GM21825 (cell line): ENCODE results near the gene GRK3.
"Not testable (repeated sequence)": the region's sequence is repeated elsewhere in the genome, so short reads cannot be mapped to it uniquely, and the experiment has no call there.

ENCODE experiments used
- ATAC-seq: cut with Tn5 transposase; IDR thresholded peaks from one replicate; pipeline ENCODE4 v1.9.1; 2021; ENCODE audit warnings: mild to moderate bottlenecking, moderate library complexity; ENCODE audit not compliant: unreplicated experiment

Gene GRK3

DNA sequence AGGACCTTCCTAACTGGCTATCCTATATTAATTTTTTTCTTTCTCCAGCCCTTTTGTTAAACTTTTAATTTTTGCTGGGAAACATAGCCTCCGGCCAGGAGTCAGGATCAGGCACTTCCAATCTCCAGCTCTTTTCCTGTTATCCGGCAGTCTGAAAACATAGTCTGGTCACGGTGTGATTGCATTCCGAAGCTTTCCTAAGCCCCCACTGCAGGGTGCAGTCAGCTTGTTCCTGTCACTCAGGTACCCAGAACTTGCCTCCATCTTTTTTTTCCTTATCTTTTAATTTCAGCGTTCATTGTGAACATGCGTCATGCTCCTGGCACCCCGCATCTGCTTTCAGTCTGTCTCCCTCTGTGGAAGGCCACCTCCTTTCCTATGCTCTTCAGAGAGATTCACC is 59.4 kb downstream of the GRK3 start:
- ATAC-seq = no peak

DNA sequence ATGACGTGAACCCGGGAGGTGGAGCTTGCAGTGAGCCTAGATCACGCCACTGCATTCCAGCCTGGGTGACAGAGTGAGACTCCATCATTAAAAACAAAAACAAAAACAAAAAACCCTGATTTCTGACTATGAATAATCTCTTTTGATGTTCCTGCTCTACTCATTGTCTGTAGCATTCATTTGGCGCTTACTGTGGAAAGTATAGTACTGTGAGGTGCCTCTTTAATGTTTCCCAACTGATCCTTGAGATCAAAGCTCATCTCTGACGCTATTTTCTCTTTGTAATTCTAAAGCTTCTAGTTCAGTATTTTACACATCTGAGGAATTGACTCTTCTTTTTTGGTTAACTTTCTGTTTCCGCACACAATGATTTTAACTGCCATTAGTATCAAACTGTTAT is 60.0 kb downstream of the GRK3 start:
- no peak for ATAC-seq

DNA sequence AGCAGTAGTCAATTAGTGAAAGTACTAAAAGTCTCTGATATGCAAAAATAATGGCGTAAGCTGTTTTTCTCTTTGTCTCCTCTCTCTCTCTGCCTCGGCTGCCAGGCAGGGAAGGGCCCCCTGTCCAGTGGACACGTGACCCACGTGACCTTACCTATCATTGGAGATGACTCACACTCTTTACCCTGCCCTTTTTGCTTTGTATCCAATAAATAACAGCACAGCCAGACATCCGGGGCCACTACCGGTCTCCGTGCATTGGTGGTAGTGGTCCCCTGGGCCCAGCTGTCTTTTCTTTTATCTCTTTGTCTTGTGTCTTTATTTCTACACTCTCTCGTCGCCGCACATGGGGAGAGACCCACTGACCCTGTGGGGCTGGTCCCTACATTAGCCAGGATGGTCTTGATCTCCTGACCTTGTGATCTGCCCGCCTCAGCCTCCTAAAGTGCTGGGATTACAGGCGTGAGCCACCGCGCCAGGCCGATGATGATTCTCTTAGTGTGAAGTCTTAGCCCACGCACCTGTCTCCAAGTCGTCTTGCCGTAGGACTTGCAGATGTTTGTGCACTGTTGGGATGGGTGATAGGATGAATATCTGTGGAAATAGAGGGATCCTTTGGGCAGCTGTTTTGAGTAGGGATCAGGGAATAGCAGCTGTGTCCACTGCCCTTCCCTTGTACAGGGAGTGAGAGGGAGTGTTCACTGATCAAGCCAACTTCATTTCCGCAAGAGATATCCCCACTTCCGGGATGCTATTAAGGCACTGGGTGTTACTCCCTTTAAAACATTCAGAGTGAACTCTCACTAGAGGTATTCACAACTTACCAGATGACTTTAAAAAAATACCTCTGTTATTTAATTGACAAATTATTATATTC is 61.5 kb downstream of the GRK3 start:
- ATAC-seq = not testable (repeated sequence)

- no peak for ATAC-seq
Observed at GRCh38 chr22:25626624-25626990, 62.1 kb downstream of the GRK3 start.

DNA sequence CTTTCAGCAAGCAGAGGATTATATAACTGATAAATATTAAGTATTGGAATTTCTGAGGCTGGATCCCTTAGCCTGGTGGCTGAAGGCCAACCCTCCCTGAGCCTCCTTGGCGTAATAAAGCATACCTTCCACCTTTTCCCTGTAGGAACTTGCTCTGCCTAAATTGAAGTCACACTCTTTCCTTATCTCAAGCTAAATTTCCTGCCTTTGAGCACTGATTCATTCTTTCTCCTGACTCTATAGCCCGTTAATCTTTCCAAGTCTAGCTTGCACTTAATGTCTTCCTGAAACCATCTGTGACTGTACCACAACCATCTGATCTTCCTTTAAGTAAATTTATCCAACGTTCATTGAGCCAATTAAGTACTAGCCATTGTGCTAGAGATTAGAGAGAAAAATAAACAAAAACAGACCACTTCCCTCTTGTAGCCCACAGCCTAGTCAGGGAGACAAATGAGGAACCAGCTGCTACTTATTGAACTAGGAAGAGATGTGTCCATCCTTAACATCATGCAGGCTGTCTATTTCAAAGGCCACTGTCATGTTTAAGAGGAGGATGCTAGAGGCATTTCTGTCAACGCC is 62.9 kb downstream of the GRK3 start:
- no peak for ATAC-seq

DNA sequence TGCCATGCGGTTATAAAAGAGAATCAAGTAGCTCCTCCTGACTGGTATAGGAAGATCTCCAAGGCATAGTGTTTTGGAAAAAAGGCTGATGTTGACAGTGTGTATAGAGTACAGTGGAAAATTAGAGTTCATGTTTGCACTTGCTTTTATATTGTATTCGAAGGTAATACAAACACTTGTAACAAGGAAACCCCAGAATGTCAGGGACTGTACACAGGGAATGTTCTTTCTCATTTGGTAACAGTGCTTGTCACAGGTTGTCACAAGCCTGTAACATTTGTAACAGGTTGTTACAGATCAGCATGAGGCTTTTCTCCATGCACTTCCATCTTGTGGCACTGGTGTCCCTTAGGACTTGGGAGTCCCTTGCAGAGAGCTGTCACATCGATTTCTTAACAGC is 64.0 kb downstream of the GRK3 start:
- ATAC-seq = no peak

DNA sequence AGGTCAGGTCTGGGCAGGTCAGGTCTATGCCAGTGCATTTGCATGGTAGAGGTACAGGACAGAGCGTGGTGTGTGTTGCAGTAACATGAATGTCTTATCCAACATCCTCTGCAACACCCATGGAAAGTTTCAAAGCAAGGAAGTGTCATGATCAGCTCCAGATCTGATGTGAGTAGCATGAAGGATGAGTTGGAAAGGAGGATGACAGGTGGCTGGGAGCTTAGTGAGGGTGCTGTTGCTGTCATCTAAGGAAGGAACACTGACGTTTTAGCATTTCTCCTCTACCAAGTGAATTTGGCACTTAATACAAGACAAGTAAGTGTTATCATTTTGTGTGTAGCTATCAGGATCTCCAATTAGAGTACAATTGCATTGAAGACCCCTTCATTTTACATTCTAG is 65.1 kb downstream of the GRK3 start:
- no peak for ATAC-seq

DNA sequence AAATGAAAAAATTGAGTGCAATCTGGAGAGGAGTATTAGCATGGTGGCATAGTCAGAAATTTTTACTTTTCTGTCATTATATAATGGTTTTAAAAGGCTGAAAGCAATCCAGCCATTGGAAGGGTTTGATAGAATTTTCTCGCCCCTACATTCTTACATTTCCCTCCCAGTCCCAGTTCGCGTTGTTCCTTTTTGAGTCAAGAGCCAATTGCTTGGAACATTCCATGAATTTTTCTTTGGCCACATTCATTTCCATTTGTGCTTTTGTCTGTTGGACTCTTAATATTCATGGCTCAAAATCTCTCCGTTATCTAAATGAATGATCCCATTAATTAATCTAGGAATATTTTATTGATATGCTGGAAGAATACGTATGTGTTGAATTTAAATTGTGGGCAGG is 66.0 kb downstream of the GRK3 start:
- ATAC-seq = no peak

DNA sequence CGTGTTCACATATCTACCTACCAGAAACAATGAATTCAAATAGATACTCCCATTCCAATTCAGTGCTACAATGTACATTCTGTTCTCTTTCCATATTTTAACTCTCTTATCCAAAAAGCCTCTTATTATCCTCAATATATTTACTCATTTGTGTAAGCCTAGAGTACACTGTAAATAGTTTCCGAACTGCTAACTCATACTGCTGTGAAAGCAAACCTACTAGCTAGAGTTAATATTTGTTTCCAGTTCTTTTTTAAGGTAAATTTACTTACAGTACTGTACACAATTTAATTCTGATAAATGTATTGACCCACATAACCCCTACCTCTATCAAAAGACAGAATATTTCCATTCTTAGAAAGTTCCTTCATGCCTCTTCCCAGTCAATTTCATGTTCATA is 71.8 kb downstream of the GRK3 start:
- ATAC-seq = no peak

- ATAC-seq = no peak
Observed at GRCh38 chr22:25637032-25637431, 72.6 kb downstream of the GRK3 start.

GRCh38 chr22:25637672-25638071 is 73.2 kb downstream of the GRK3 start:
- ATAC-seq = no peak

GRCh38 chr22:25638638-25639037 is 74.2 kb downstream of the GRK3 start:
- ATAC-seq = no peak

GRCh38 chr22:25641650-25642049 is 77.2 kb downstream of the GRK3 start:
- ATAC-seq = no peak

- ATAC-seq = no peak
Observed at GRCh38 chr22:25643232-25644000, 78.9 kb downstream of the GRK3 start.

- no peak for ATAC-seq
Observed at GRCh38 chr22:25644122-25644521, 79.6 kb downstream of the GRK3 start.

DNA sequence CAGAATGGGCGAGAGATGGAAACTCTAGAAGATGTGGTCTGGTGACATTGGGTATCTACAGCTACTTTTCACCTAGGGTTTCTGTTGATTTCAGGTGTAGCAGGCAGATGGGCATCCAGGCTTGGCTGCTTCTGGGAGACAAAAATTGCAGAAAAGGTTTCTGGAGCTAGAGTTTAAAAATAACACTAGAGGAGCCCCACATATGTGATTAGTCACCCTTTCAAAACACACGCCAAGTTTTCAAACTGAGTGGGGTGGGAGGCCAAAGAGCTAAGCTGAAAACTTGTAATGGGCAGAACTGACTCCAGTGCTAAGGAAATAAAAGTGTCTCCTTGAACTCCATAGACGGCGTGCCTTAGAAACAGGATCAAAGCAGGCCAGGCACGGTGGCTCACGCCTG is 80.8 kb downstream of the GRK3 start:
- ATAC-seq = no peak

DNA sequence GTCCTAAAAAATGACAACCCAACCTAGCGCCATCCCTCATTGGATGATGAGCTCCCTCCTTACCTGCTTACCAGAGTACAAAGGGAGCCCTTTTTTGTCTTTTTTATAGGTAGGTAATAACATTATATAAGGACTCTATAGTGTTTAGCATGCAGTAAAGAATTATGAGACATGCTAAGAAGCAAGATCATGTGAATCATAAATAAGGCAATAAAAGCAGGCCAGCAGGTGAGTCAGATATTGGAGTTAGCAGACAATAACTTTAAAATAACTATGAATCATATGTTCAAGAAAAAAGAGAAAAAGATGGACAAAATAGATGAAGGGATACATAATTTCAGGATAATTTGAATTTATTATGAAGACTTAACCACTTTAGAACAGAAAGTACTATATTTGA is 81.5 kb downstream of the GRK3 start:
- ATAC-seq = no peak

GRCh38 chr22:25650833-25651232 is 86.4 kb downstream of the GRK3 start:
- ATAC-seq = no peak

GRCh38 chr22:25651332-25652085 is 87.0 kb downstream of the GRK3 start:
- ATAC-seq = no peak

GRCh38 chr22:25654676-25655075 is 90.2 kb downstream of the GRK3 start:
- ATAC-seq = no peak

DNA sequence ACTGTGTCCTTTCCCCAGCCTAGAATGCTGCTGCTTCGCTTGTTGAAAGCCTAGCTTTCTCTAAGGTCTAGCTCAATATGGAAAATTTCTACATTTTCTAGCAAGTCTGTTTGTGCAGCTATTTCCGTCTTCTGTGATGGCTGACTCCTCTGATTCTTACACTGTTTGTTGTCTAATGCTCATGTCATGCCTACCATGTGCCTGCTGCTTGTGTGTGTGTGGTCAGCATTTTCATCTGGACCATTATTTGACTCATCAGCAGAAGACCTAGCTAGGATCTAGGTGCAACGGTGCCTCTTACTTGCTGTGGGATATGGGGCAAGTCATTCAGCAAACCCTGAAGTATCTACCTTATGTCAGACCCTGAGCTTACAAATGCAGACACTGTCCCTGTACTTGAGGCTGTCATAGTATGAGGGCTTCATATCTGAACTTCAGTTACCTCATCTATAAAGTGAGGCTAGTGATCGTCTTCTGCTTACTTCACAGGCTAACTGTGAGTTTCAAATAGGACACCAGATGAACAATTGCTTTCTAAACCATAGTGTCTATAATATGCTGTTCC is 91.0 kb downstream of the GRK3 start:
- no peak for ATAC-seq
